Activated CD8-positive, alpha-beta memory T cell treated with anti-CD3 and anti-CD28 coated beads, Interleukin-2, amount 50 U/mL, for 1 hour (primary cell): ENCODE results near the gene LRRFIP1.
"Not testable (repeated sequence)": the region's sequence is repeated elsewhere in the genome, so short reads cannot be mapped to it uniquely, and the experiment has no call there.

ENCODE experiments used
- DNase-seq: peaks from one replicate; pipeline ENCODE4 v3.0.0-alpha.2; 2020; ENCODE audit errors: extremely low read depth

LRRFIP1 gene

GRCh38 chr2:237774811-237775553 is 147.6 kb downstream of the LRRFIP1 start:
- DNase-seq, result no peak

GRCh38 chr2:237779521-237779920 is 152.1 kb downstream of the LRRFIP1 start:
- DNase-seq, result no peak

GRCh38 chr2:237782181-237782580 is 154.8 kb downstream of the LRRFIP1 start:
- DNase-seq, result no peak

- not testable (repeated sequence) for DNase-seq
Observed at GRCh38 chr2:237783678-237784077, 156.3 kb downstream of the LRRFIP1 start.

GRCh38 chr2:237786936-237787335 is 159.5 kb downstream of the LRRFIP1 start:
- DNase-seq, result no peak

- no peak for DNase-seq
Observed at GRCh38 chr2:237790353-237790752, 163.0 kb downstream of the LRRFIP1 start.

- no peak for DNase-seq
Observed at GRCh38 chr2:237791977-237792727, 164.8 kb downstream of the LRRFIP1 start.

GRCh38 chr2:237797253-237797652 is 169.9 kb downstream of the LRRFIP1 start:
- DNase-seq, result no peak

GRCh38 chr2:237798236-237799059 is 171.1 kb downstream of the LRRFIP1 start, which contains the start of gene RBM44:
Gene RBM44 (plus strand): TSS chr2:237798779. CDS start chr2:237813610, 14,831 bp downstream.
- no peak for DNase-seq

GRCh38 chr2:237799060-237799428 is 171.7 kb downstream of the LRRFIP1 start:
- DNase-seq, result no peak

- DNase-seq, result no peak
Observed at GRCh38 chr2:237801466-237801865, 174.1 kb downstream of the LRRFIP1 start.

GRCh38 chr2:237806334-237806733 is 178.9 kb downstream of the LRRFIP1 start:
- DNase-seq, result no peak

- no peak for DNase-seq
Observed at GRCh38 chr2:237815637-237816036, 188.2 kb downstream of the LRRFIP1 start.

- no peak for DNase-seq
Observed at GRCh38 chr2:237816531-237816930, 189.1 kb downstream of the LRRFIP1 start.

- DNase-seq, result no peak
Observed at GRCh38 chr2:237818066-237818473, 190.7 kb downstream of the LRRFIP1 start.

GRCh38 chr2:237819231-237819630 is 191.8 kb downstream of the LRRFIP1 start:
- DNase-seq, result no peak

GRCh38 chr2:237820421-237820820 is 193.0 kb downstream of the LRRFIP1 start:
- DNase-seq, result no peak

GRCh38 chr2:237823544-237823943 is 196.2 kb downstream of the LRRFIP1 start:
- no peak for DNase-seq

- no peak for DNase-seq
Observed at GRCh38 chr2:237824085-237824484, 196.7 kb downstream of the LRRFIP1 start.

- DNase-seq, result no peak
Observed at GRCh38 chr2:237827421-237827987, 200.1 kb downstream of the LRRFIP1 start.
